ENCODE measurements around the gene GPR89A. TPM values are rescaled to one million over a fixed set of nuclear protein-coding genes. Genes with fewer than 3 reads are reported as not detected.

Gene GPR89A
- polyA plus RNA-seq, 1 donor (not counting 4 experiments of a cell fraction or from before 2014, with no cell fraction given): 22.8 TPM

DNA sequence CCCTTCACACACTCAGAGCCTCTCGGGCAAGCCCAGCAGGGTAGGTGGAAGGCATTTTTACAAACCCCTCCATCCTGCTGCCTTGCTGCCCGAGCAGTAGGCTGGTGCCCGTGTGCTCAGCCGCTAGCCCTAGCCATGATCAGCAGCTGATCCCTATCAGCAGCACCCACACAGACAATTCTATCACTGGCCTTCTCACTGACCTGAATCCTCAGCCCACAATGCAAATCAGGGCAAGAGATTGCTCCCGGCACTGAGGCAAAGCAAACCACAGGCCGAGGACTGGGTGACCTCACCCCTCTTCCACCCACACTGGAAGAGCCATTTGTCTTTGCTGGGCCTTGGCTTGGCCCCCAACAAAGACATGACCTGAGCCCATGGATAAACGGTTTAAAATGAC is 100.3 kb downstream of the GPR89A start:
- H3K9me1 ChIP-seq (ENCODE audit: control insufficient read depth, extremely low read depth, insufficient read depth, low read length): no peaks in the 10 kb centered on the region
- H3K27ac ChIP-seq (ENCODE audit: control insufficient read depth, insufficient read depth, low read length): no peak overlapping the region
- no peak for DNase-seq (ENCODE audit: low read depth, low spot score)
- no peak overlapping the region for H3K9ac ChIP-seq (ENCODE audit: control insufficient read depth, extremely low read depth, insufficient read depth, low read length)
- H3K36me3 ChIP-seq (ENCODE audit: control insufficient read depth in 2 of 2, extremely low read depth in 1 of 2, insufficient read depth in 2 of 2, low read length in 2 of 2): no peaks in the 10 kb centered on the region
- peaks cover 20% of the 10 kb centered on the region for H3K4me1 ChIP-seq (ENCODE audit: control insufficient read depth, extremely low read depth, insufficient read depth, low read length)
- no peak overlapping the region for H3K4me3 ChIP-seq (ENCODE audit: control insufficient read depth in 2 of 3, extremely low read depth in 1 of 3, insufficient read depth in 2 of 3, low read depth in 1 of 3, low read length in 3 of 3)
- H3K79me2 ChIP-seq (ENCODE audit: control insufficient read depth, insufficient read depth, low read length): no peaks in the 10 kb centered on the region
- H3K27me3 ChIP-seq (ENCODE audit: control insufficient read depth, extremely low read depth, insufficient read depth, low read length): no peaks in the 10 kb centered on the region
- no peak overlapping the region for H3K4me2 ChIP-seq (ENCODE audit: control insufficient read depth, extremely low read depth, insufficient read depth, low read depth, low read length)
- no peak for FAIRE-seq
- no peak overlapping the region for H2AFZ ChIP-seq (ENCODE audit: control insufficient read depth, low read length)
- dilution Hi-C loops (cut with MboI; ENCODE audit: extremely low pct_ligation_motif_present, low sequenced_read_pairs): no loop called here
- TF ChIP-seq EZH2 (IDR thresholded peaks at IDR 0.05; ENCODE audit: low read length): no peak
- TF ChIP-seq, protein P1, sequence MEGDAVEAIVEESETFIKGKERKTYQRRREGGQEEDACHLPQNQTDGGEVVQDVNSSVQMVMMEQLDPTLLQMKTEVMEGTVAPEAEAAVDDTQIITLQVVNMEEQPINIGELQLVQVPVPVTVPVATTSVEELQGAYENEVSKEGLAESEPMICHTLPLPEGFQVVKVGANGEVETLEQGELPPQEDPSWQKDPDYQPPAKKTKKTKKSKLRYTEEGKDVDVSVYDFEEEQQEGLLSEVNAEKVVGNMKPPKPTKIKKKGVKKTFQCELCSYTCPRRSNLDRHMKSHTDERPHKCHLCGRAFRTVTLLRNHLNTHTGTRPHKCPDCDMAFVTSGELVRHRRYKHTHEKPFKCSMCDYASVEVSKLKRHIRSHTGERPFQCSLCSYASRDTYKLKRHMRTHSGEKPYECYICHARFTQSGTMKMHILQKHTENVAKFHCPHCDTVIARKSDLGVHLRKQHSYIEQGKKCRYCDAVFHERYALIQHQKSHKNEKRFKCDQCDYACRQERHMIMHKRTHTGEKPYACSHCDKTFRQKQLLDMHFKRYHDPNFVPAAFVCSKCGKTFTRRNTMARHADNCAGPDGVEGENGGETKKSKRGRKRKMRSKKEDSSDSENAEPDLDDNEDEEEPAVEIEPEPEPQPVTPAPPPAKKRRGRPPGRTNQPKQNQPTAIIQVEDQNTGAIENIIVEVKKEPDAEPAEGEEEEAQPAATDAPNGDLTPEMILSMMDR (optimal IDR thresholded peaks at IDR 0.05 in 1 of 3, IDR thresholded peaks at IDR 0.05 in 1 of 3, conservative IDR thresholded peaks at IDR 0.05 in 1 of 3; ENCODE audit: extremely low read depth in 1 of 3, insufficient read depth in 2 of 3, low read length in 3 of 3): no peak
- H3K9me3 ChIP-seq (ENCODE audit: control insufficient read depth, low read depth, low read length): no peaks in the 10 kb centered on the region
- no peaks in the 10 kb centered on the region for H4K20me1 ChIP-seq (ENCODE audit: control insufficient read depth, extremely low read depth, insufficient read depth, low read length)

DNA sequence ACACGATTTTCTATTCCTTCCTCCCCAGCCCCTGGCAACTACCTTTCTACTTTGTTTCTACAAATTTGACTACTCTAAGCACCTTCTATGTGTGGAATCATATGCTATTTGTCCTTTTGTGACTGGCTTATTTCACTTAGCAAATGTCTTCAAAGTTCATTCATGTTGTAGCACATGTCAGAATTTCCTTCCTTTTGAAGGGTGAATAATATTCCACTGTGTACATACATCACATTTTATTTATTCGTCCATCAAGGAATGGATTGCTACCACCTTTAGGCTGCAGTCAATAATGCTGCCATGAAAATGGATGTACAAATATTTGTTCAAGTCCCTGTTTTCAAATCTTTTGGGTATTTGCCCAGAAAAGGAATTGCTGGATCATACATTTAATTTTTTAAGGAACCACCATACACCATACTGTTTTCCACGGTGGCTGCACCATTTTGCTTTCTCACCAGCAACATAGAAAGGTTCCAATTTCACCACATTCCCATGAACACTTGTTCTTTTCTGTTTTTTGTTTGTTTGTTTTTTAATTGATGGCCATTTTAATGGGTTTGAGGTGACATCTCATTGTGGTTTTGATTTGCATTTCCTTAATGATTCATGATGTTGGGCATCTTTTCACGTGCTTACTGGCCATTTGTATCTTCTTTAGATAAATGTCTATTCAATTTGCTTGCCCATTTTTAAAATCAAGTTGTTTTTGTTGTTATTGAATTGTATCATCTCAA is 102.7 kb downstream of the GPR89A start:
- TF ChIP-seq EZH2 (IDR thresholded peaks at IDR 0.05; ENCODE audit: low read length): no peak
- TF ChIP-seq, protein P1 (optimal IDR thresholded peaks at IDR 0.05 in 1 of 3, IDR thresholded peaks at IDR 0.05 in 1 of 3, conservative IDR thresholded peaks at IDR 0.05 in 1 of 3; ENCODE audit: extremely low read depth in 1 of 3, insufficient read depth in 2 of 3, low read length in 3 of 3): no peak
- no peak overlapping the region for H2AFZ ChIP-seq (ENCODE audit: control insufficient read depth, low read length)
- DNase-seq (ENCODE audit: low read depth, low spot score) (no peak), FAIRE-seq (no peak)
- H3K4me3 ChIP-seq (ENCODE audit: control insufficient read depth in 2 of 3, extremely low read depth in 1 of 3, insufficient read depth in 2 of 3, low read depth in 1 of 3, low read length in 3 of 3): no peak overlapping the region
- H3K9ac ChIP-seq (ENCODE audit: control insufficient read depth, extremely low read depth, insufficient read depth, low read length): no peak overlapping the region
- H3K4me1 ChIP-seq (ENCODE audit: control insufficient read depth, extremely low read depth, insufficient read depth, low read length): peaks cover 17% of the 10 kb centered on the region
- H3K9me3 ChIP-seq (ENCODE audit: control insufficient read depth, low read depth, low read length): no peaks in the 10 kb centered on the region
- H3K27me3 ChIP-seq (ENCODE audit: control insufficient read depth, extremely low read depth, insufficient read depth, low read length): no peaks in the 10 kb centered on the region
- no peak overlapping the region for H3K27ac ChIP-seq (ENCODE audit: control insufficient read depth, insufficient read depth, low read length)
- H3K79me2 ChIP-seq (ENCODE audit: control insufficient read depth, insufficient read depth, low read length): no peaks in the 10 kb centered on the region
- no peaks in the 10 kb centered on the region for H4K20me1 ChIP-seq (ENCODE audit: control insufficient read depth, extremely low read depth, insufficient read depth, low read length)
- no peak overlapping the region for H3K4me2 ChIP-seq (ENCODE audit: control insufficient read depth, extremely low read depth, insufficient read depth, low read depth, low read length)
- H3K9me1 ChIP-seq (ENCODE audit: control insufficient read depth, extremely low read depth, insufficient read depth, low read length): no peaks in the 10 kb centered on the region
- H3K36me3 ChIP-seq (ENCODE audit: control insufficient read depth in 2 of 2, extremely low read depth in 1 of 2, insufficient read depth in 2 of 2, low read length in 2 of 2): no peaks in the 10 kb centered on the region
- dilution Hi-C loops (cut with MboI; ENCODE audit: extremely low pct_ligation_motif_present, low sequenced_read_pairs): no loop called here

Data from keratinocyte (primary cell).